ENCODE results near the gene TAOK3.
"Not testable (repeated sequence)": the region's sequence is repeated elsewhere in the genome, so short reads cannot be mapped to it uniquely, and the experiment has no call there.

The TAOK3 gene

DNA sequence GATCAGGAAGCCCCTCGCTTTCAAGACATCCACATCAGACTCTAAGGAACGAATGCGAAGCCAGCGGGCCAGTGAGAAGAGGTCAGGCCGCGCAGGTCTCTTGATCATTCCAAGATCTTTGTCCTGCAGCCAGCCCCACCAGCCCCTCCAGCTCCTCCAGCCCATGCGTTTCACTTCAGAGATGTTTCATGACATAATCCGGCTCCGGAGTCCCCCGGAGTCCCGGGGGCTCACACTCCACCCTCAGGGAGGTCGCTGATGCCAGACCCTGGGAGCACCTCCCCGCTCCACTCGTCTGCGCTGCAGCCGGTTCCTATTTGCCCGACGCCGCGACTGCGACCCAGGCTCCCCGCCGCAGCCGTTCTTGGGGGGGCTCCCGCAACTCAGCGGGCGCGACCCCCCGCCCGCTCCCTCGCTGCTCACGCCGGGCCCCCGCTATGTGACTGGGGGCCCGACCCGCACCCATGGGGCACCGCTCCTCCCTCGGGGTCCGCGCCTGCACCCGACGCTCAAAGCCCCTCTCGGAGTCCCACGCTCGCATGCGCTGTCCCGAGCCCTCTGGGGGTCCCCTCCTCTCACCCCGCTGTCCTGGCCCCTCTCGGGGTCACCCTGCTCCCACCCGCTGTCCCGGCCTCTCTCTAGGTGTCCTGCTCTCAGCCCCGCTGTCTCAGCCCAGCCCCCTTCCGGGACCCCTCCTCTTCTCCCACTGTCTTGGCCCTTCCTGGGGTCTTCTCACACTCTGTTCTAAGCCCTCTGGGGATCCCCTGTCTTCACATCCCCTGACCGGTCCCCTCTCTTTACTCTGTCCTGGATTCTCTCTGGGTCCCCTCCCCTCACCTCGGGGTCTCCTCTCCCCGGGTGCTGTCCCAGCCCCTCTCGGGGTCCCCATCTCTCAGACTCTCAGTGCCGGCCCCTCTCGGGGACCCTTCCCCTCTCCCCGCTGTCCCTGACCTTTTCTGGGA lies 1.1 kb downstream of the TAOK3 start:
- peak; percentile 15 for DNase-seq

DNA sequence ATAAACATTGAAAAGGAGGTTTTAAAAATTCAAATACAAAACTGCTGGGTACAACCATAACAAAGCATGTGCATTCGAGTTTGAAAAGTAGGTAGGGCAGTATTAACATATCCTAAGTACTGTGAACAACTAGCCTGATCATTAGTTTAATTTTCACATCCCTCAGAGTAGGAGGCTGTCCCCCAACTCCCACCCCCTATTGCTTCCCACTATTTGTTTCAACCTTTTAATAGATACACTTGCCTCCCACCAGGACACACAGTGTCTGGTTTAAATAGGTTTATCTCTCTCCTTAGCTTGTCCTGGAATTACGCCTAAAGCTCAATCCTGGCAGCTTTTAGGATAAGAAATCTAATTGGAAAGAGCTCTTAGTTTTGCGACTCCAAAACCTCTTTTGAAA lies 2.1 kb downstream of the TAOK3 start:
- DNase-seq: no peak

GRCh38 chr12:118368821-118369220 lies 3.9 kb downstream of the TAOK3 start:
- no peak for DNase-seq

- DNase-seq: no peak
These were observed 10.8 kb downstream of the TAOK3 start for GRCh38 chr12:118361889-118362288.

DNA sequence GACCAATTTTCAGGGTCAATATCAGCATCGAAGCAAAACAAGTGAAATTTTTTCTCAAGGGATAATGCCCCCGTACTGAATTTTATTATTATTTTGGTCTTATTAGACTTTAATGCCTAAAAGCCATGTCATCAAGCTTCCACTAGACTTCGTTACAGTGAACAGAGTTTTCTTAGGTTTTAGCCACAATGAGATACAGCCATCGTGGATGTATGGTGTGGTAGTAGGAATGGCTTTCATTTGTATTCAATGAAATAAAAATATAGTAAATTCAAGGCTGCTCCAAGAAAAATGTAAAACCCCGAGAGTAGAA lies 11.7 kb downstream of the TAOK3 start:
- DNase-seq: no peak

DNA sequence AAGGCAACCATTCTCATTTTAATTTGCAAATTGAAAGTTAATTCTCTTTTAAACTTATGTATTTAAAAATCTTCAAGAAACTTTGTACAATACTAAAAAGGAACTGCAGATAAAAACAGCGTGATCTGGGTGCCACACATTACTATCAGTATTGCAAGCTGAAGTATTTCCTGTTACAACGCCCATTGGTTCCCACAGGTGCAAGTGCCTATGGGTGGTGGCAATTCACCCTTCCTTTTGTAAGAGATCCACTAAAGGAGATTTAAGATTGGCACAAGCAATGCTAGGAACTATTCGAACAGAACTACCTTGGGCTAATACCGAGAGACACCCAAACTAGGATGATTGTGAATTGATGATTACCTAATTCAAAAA lies 13.2 kb downstream of the TAOK3 start:
- DNase-seq: peak; percentile 23

DNA sequence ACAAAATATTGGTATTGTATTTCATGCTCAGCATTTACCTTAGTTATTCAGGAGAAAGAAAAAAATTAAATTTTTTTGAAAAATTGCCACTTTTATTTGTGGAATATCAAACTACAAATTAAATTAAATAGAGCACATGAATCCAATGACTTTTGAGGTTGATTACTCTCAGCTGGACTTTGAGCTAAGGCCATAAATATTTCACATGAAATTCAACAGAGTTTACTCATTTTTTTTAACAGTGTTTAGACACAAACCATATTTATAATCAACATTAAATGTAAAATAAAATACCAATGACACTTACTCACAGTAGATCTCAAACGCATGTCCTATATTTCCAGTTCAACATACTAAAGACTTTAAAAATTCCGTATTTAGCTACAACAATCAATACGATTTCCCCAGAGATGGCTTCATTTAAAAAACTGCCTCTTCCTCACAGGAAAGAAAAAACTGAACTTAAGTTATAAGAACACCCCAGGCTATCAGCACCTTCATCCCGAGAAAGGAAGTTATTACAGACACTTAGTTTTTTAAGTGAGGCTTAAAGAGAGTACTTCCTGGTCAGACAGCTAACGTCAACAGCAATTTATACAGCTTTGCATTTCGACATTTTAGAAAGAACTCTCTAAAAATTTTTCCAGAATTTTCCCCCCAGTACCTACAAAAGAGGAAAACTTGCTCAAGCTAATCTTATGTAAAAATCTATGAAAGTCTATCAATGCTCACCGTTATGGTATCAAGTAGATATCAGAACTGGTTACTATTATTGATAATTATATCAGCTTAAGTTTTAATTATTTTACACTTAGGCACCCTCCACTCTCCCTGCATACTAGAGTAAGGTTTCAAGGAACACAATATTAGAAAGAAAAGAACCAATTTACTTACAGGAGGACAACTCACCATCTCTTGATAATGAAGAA lies 13.8 kb downstream of the TAOK3 start:
- DNase-seq: no peak

- DNase-seq: no peak
These were observed 14.7 kb downstream of the TAOK3 start for GRCh38 chr12:118358008-118358359.

- DNase-seq: peak; percentile 65
These were observed 15.3 kb downstream of the TAOK3 start for GRCh38 chr12:118357257-118358007.

DNA sequence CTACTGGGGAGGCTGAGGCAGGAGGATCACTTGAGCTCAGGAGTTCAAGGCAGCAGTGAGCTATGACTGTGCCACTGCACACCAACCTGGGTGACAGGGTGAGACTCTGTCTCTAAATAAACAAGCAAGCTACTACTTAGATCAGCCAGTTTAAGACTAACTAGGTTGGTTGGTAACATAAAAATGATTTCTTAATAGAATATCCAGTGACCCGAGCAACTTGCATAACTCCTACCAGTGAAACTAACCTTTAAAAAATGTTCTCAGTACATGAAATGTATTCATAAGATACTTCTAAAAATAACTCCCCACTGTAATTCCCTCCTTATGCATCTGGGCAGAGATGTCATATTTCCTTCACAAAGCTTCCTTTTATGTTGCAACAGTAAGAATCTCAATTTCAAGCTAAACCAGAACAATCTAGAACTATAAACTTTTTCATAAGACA lies 15.9 kb downstream of the TAOK3 start:
- DNase-seq: no peak

- DNase-seq: no peak
These were observed 16.9 kb downstream of the TAOK3 start for GRCh38 chr12:118355843-118356242.

GRCh38 chr12:118354903-118355302 lies 17.8 kb downstream of the TAOK3 start:
- DNase-seq: no peak

DNA sequence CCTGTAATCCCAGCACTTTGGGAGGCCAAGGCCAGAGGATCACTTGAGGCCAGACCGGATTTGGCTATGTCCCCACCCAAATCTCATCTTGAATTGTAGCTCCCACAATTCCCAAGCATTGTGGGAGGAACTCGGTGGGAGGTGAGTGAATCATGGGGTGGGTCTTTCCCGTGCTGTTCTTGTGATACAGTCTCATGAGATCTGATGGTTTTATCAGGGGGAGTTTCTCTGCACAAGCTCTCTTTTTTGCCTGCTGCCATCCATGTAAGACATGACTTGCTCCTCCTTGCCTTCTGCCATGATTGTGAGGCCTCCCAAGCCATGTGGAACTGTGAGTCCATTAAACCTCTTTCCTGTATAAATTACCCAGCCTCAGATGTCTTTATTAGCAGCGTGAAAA lies 18.2 kb downstream of the TAOK3 start:
- DNase-seq: not testable (repeated sequence)

- DNase-seq: no peak
These were observed 19.0 kb downstream of the TAOK3 start for GRCh38 chr12:118353721-118354120.

- no peak for DNase-seq
These were observed 21.7 kb downstream of the TAOK3 start for GRCh38 chr12:118350908-118351559.

DNA sequence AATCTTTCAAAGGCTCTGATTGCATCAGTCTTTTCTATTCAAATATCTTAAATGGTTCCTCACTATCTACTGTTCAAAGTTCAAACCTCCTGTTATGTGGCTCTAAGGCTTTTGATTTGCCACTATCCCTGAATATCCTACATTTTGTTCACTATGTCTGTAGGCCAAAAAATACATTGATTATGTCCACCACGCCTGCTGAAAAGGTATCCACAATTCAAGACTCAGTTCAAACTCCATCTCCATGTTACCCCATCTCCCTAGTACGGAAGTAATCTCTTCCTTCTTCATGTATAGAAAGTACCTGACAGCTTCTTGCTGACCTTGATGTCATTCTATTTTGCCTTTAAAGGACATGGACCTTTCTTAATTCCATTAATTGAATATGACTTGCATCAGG lies 24.8 kb downstream of the TAOK3 start:
- DNase-seq: no peak

DNA sequence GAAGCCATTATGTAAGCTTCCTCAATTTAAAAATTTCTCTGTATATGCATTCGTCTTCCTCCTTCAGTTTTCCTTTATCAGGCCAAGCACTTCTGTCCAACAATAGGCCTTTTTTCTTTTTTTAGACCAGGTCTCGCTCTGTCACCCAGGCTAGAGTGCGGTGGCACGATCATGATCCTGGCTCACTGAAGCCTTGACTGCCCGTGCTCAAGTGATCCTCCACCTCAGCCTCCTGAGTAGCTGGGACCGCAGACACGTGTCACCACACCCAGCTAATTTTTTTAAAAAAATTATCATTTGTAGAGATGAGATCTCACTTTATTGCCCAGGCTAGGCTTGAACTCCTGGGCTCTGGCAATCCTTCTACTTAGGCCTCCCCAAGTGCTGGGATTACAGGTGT lies 25.8 kb downstream of the TAOK3 start:
- no peak for DNase-seq

DNA sequence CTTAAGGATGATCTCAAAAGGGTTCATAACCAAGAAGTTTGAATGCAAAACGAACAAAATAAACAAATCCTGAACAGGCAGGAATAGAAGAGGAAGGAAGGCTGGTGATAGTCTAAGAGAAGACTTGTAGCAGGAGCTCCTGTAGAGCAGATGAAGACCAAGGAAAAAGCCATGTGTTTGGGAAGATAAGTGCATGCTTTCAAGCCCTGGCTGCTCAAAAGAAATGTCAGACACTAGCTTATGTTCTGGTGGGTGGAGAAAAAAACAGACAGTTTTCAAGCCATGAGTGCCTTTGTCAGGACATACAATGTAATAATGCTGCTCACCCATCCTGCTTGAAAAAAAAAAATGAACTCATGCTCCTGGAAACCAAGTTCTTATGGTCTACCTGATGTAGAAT lies 27.4 kb downstream of the TAOK3 start:
- no peak for DNase-seq

DNA sequence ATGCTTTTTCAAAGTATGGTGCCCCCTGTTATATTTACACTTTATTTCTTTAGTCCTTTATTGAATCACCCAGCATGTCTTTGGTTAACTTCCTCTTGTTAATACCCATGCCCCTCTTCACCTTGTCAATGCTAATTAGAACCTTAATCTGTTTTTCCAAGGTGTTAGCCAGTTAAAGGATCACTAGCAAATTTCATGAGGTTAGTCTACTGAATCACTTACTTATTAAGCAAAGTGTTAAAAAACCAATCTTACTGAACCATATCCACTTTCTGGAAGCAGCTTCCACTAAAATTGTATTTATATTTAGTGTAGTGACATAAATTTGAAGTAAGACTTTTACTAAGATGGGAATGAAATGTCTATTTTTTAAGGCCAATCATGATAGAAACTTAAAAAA lies 27.9 kb downstream of the TAOK3 start:
- DNase-seq: no peak

DNA sequence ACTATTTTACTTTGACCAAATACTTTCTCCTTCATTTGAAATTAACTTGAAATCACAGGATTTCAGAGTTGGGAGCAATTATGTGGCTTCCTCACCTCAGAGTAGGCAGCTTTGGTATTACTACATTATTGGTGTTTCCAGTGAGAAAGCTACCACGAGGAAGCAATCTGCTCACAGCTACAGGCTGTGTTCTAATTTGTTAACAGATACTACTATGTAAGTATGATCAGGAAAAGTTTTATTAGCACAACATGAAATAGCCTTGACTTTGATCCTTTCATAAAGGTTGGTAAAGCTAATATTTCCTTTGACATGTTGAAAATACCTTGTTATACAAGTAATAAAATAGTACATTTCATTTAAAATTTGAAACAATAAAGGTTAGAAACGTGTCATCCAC lies 30.6 kb downstream of the TAOK3 start:
- DNase-seq: no peak

- no peak for DNase-seq
These were observed 35.4 kb downstream of the TAOK3 start for GRCh38 chr12:118337194-118337838.

DNA sequence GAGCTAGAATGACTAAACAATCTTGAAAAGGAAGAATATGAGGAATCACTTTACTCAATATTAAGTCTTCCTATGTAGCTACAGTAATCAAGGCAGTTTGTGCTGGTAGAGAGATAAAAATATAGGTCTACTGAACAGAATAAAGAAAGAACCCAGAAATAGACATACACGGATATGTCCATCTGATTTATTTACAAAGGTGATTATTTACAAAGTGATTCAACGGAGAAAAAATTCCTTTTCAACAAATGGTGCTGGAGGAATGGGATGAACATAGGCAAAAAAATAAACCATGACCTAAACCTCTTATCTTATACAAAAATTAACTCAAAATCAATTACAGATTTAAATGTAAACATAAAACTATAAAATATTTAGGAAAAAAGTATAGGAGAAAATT lies 36.6 kb downstream of the TAOK3 start:
- no peak for DNase-seq
